HepG2 (cell line): ENCODE data around the gene BCDIN3D. TPM values are rescaled to one million over a fixed set of nuclear protein-coding genes. Genes with fewer than 3 reads are reported as not detected.

Experiments
- ATAC-seq: fragments of 200-7000 bp; cut with Tn5 transposase; 3 replicates; pipeline ENCODE4 v1.9.1; 2020; ENCODE audit warnings: mild to moderate bottlenecking, moderate library complexity
- BruUV-seq: library from RNA; stranded (reverse); fragments of 400-500 nt; replicated peaks from 2 replicates; lab custom pipeline; 2021; lab: Mats Ljungman, UMichigan
- CTCF ChIA-PET: fragments of 300-600 bp; formaldehyde crosslinking; extraction: SDS; loops from one replicate; lab custom pipeline; 2021; ENCODE audit warnings: low total read pairs, inconsistent platforms, low intra/inter-chr PET ratio; lab: Yijun Ruan, JAX
- POLR2A ChIA-PET: fragments of 350-600 bp; sonication (Branson Sonifier 250); formaldehyde crosslinking; loops from one replicate; lab custom pipeline; 2020; ENCODE audit warnings: antibody characterized with exemption, inconsistent platforms; lab: Yijun Ruan, JAX
- DNase-seq: peaks from one replicate; pipeline ENCODE4 v3.0.0-alpha.2; 2015; ENCODE audit warnings: low spot score
- FAIRE-seq: peaks from 3 replicates; lab custom pipeline; 2011; peaks lifted over from hg19 to GRCh38; lab: Jason Lieb, UNC
- H2AFZ ChIP-seq: one replicate; pipeline ENCODE4 v1.6.1; 2011; ENCODE audit warnings: low read length, inconsistent platforms
- H3K27ac ChIP-seq: fragments of 300-600 bp; 3 replicates; pipeline ENCODE4 v1.8.0; 2011; ENCODE audit warnings: mixed run types, mild to moderate bottlenecking, mixed read lengths, low read length, inconsistent platforms; ENCODE audit not compliant: insufficient read depth; ENCODE audit errors: extremely low read length
- H3K27me3 ChIP-seq, 2 experiments: fragments of 200-600 bp in 1 of 2; 2 replicates in 1 of 2; 3 replicates in 1 of 2; pipeline versions ENCODE4 v1.6.0 to v1.8.0; 2011; ENCODE audit warnings: low read length in 2 of 2, mild to moderate bottlenecking in 2 of 2, moderate library complexity in 2 of 2, inconsistent platforms in 1 of 2; ENCODE audit not compliant: insufficient read depth in 2 of 2, control insufficient read depth in 1 of 2
- H3K36me3 ChIP-seq, 2 experiments: fragments of 200-600 bp in 1 of 2; replicated peaks in 1 of 2; 2 replicates in 1 of 2; 3 replicates in 1 of 2; pipeline versions ENCODE4 v1.5.1 to v1.8.0; 2011; ENCODE audit warnings: low read length in 2 of 2, inconsistent platforms in 1 of 2; ENCODE audit not compliant: insufficient read depth in 2 of 2, control insufficient read depth in 1 of 2
- H3K4me1 ChIP-seq: 2 replicates; pipeline ENCODE4 v1.5.1; 2012; ENCODE audit warnings: low read length, inconsistent platforms; ENCODE audit not compliant: insufficient read depth
- H3K4me2 ChIP-seq: 2 replicates; pipeline ENCODE4 v1.6.0; 2011; ENCODE audit warnings: low read depth, low read length, inconsistent platforms
- H3K4me3 ChIP-seq, 3 experiments: fragments of 200-600 bp in 1 of 3; sonication (generic), shearing (Covaris generic) in 1 of 3; replicated peaks in 1 of 3; 2 replicates each; pipeline ENCODE4 v1.5.1; 2011 to 2016; ENCODE audit warnings: low read length in 3 of 3, inconsistent platforms in 2 of 3, low read depth in 2 of 3, mild to moderate bottlenecking in 2 of 3, control low read depth in 1 of 3, mixed read lengths in 1 of 3; ENCODE audit not compliant: insufficient read depth in 1 of 3
- H3K79me2 ChIP-seq: one replicate; pipeline ENCODE4 v1.6.1; 2011; ENCODE audit warnings: low read length, inconsistent platforms; ENCODE audit not compliant: insufficient read depth
- H3K9ac ChIP-seq: 2 replicates; pipeline ENCODE4 v1.6.0; 2011; ENCODE audit warnings: mild to moderate bottlenecking, low read depth, low read length, inconsistent platforms; ENCODE audit not compliant: insufficient read depth
- H3K9me3 ChIP-seq: 2 replicates; pipeline ENCODE4 v1.5.1; 2012; ENCODE audit warnings: mild to moderate bottlenecking, low read length
- H4K20me1 ChIP-seq: 2 replicates; pipeline ENCODE4 v1.6.0; 2011; ENCODE audit warnings: inconsistent platforms, mild to moderate bottlenecking, low read length, moderate library complexity; ENCODE audit not compliant: insufficient read depth
- ARHGAP35 ChIP-seq: sonication (generic); formaldehyde crosslinking; IDR thresholded peaks from 2 replicates; pipeline ENCODE4 v1.9.0; 2022; ENCODE audit warnings: mild to moderate bottlenecking, inconsistent platforms, moderate library complexity, missing genetic modification reagents, borderline replicate concordance
- GABPA ChIP-seq, 2 experiments: IDR thresholded peaks; 2 replicates each; pipeline ENCODE4 v1.6.1; 2011 to 2016; ENCODE audit warnings: low read depth in 2 of 2, low read length in 1 of 2, missing biosample characterization in 1 of 2, missing genetic modification characterization in 1 of 2
- HES4 ChIP-seq: sonication (generic); formaldehyde crosslinking; IDR thresholded peaks from 2 replicates; pipeline ENCODE4 v1.9.0; 2021; ENCODE audit warnings: mild to moderate bottlenecking, missing genetic modification reagents, borderline replicate concordance
- RXRA ChIP-seq: sonication (generic); formaldehyde crosslinking; IDR thresholded peaks from 2 replicates; pipeline ENCODE4 v1.5.1; 2020; ENCODE audit warnings: missing genetic modification reagents
- SIN3A ChIP-seq: IDR thresholded peaks from 2 replicates; pipeline ENCODE4 v1.6.1; 2011; ENCODE audit warnings: low read depth, mild to moderate bottlenecking, control low read depth, low read length, borderline replicate concordance
- SIN3B ChIP-seq: fragments of 150-350 bp; IDR thresholded peaks from 2 replicates; pipeline ENCODE4 v1.6.1; 2014; ENCODE audit warnings: low read length
- SOX6 ChIP-seq, 2 experiments: fragments of 450-650 bp in 1 of 2; sonication (generic) in 1 of 2; formaldehyde crosslinking in 1 of 2; IDR thresholded peaks; 2 replicates each; pipeline versions ENCODE4 v1.4.0 to v1.6.1; 2017 to 2020; ENCODE audit warnings: antibody characterized with exemption in 1 of 2, mild to moderate bottlenecking in 1 of 2, missing genetic modification reagents in 1 of 2
- SSRP1 ChIP-seq: IDR thresholded peaks from 2 replicates; pipeline ENCODE4 v1.6.1; 2016; ENCODE audit warnings: control low read depth
- XBP1 ChIP-seq: sonication (generic); formaldehyde crosslinking; IDR thresholded peaks from 2 replicates; pipeline ENCODE4 v1.5.0; 2020; ENCODE audit warnings: missing genetic modification reagents
- ZIK1 ChIP-seq: sonication (generic); formaldehyde crosslinking; IDR thresholded peaks from 2 replicates; pipeline ENCODE4 v1.5.0; 2020; ENCODE audit warnings: mild to moderate bottlenecking, low read depth, missing genetic modification reagents, borderline replicate concordance
- ZNF33A ChIP-seq: sonication (generic); formaldehyde crosslinking; IDR thresholded peaks from 2 replicates; pipeline ENCODE4 v1.5.1; 2020; ENCODE audit warnings: missing genetic modification reagents, mild to moderate bottlenecking, moderate library complexity, borderline replicate concordance
- ZNF362 ChIP-seq: sonication (generic); formaldehyde crosslinking; IDR thresholded peaks from 2 replicates; pipeline ENCODE4 v1.4.0; 2020; ENCODE audit warnings: missing genetic modification reagents, mild to moderate bottlenecking, borderline replicate concordance
- ZNF546 ChIP-seq: sonication (generic); formaldehyde crosslinking; conservative IDR thresholded peaks from 2 replicates; pipeline ENCODE4 v1.8.1; 2023; ENCODE audit warnings: mild to moderate bottlenecking, missing genetic modification reagents
- ZNF704 ChIP-seq: sonication (generic); formaldehyde crosslinking; IDR thresholded peaks from 2 replicates; pipeline ENCODE4 v1.8.1; 2023; ENCODE audit warnings: mild to moderate bottlenecking, inconsistent platforms, moderate library complexity, missing genetic modification reagents, borderline replicate concordance
- ZSCAN29 ChIP-seq: sonication (generic); formaldehyde crosslinking; conservative IDR thresholded peaks from 2 replicates; pipeline ENCODE4 v1.4.0; 2020; ENCODE audit warnings: mild to moderate bottlenecking, missing genetic modification reagents
- WGBS: methylation state at CpG from one replicate; pipeline ENCODE4 v1.1.6; 2017; ENCODE audit warnings: low lambda C conversion rate; 5-methylcytosine and 5-hydroxymethylcytosine counted together
- in situ Hi-C: cut with HindIII; loops from 2 replicates; pipeline ENCODE4 v1.10.0; 2017; ENCODE audit warnings: low pct_unique_long_range_greater_than_20kb; ENCODE audit not compliant: extremely low pct_ligation_motif_present
- intact Hi-C: fragments of 100-400 bp; cut with micrococcal nuclease; formaldehyde crosslinking; loops from one replicate; pipeline ENCODE4 v1.10.0; 2022; ENCODE audit not compliant: unreplicated experiment
- polyA plus RNA-seq, 8 experiments: library from polyadenylated mRNA; depleted of rRNA in 3 of 8; stranded (reverse) in 7 of 8; unstranded in 1 of 8; fragments of >200 nt; fragmentation: Illumina TruSeq in 4 of 8; extraction: Trizol in 4 of 8; gene quantifications; 2 replicates each; pipeline versions ENCODE4 v1.2.1 to v1.2.3, GENCODE V29; 2011 to 2016; ENCODE audit warnings: low read depth in 4 of 8, missing spikeins in 1 of 8, mixed read lengths in 1 of 8; ENCODE audit not compliant: insufficient read depth in 1 of 8
- total RNA-seq, 5 experiments: library from RNA; depleted of rRNA; stranded (reverse); fragments of >200 nt; fragmentation: Illumina TruSeq; extraction: Trizol; gene quantifications; 2 replicates each; pipeline ENCODE4 v1.2.3, GENCODE V29; 2016; ENCODE audit warnings: low read depth in 1 of 5
- TF ChIP-seq, protein P1 (sequence below): sonication (generic); formaldehyde crosslinking; IDR thresholded peaks from 2 replicates; pipeline ENCODE4 v1.5.0; 2020; ENCODE audit warnings: missing genetic modification reagents, mild to moderate bottlenecking, borderline replicate concordance

Gene BCDIN3D
- total and polyA plus RNA-seq, 2 of the 13 experiments (the other 11 are each of a cell fraction or from before 2014, with no cell fraction given), result 2.2 to 2.5 TPM

GRCh38 chr12:49794021-49794420 is 48.9 kb downstream of the BCDIN3D start (continued):
- TF ChIP-seq GABPA (IDR thresholded peaks at IDR 0.05; ENCODE audit: low read depth, low read length), result no peak
- TF ChIP-seq GABPA (CRISPR knock-in tag; IDR thresholded peaks at IDR 0.05; ENCODE audit: low read depth), result no peak
- no peak for TF ChIP-seq ZNF33A (CRISPR knock-in tag)
- TF ChIP-seq SOX6 (IDR thresholded peaks at IDR 0.05), result no peak
- no peak for TF ChIP-seq SOX6 (CRISPR knock-in tag; IDR thresholded peaks at IDR 0.05)

GRCh38 chr12:49793620-49794019 is 49.3 kb downstream of the BCDIN3D start:
- ATAC-seq, result no peak
- in situ Hi-C loops (loop anchor here (5.0 kb wide), 1 partner anchor 34 kb away; the partner anchor contains the start of gene NCKAP5L), intact Hi-C loops (no loop called here)
- H3K9me3 ChIP-seq, result no peaks in the 10 kb centered on the region
- FAIRE-seq, result no peak
- CTCF ChIA-PET, result no interaction called here
- H3K36me3 ChIP-seq, result peaks cover 7 to 16% of the 10 kb centered on the region in 2 experiments; a peak in 4 of 5 replicates
- no peak overlapping the region for H3K4me3 ChIP-seq
- no peak for TF ChIP-seq ZNF546 (CRISPR knock-in tag)
- TF ChIP-seq ZNF704 (CRISPR knock-in tag), result no peak
- TF ChIP-seq ZNF362 (CRISPR knock-in tag), result no peak
- no peak for TF ChIP-seq HES4 (CRISPR knock-in tag)
- TF ChIP-seq XBP1 (CRISPR knock-in tag), result no peak
- no peak for TF ChIP-seq SIN3A
- TF ChIP-seq SSRP1, result no peak
- TF ChIP-seq SIN3B, result no peak
- TF ChIP-seq RXRA (CRISPR knock-in tag), result no peak
- TF ChIP-seq ZIK1, result no peak
- no peak for TF ChIP-seq ARHGAP35 (CRISPR knock-in tag)
- no peak for TF ChIP-seq ZSCAN29 (CRISPR knock-in tag)
- TF ChIP-seq, protein P1, sequence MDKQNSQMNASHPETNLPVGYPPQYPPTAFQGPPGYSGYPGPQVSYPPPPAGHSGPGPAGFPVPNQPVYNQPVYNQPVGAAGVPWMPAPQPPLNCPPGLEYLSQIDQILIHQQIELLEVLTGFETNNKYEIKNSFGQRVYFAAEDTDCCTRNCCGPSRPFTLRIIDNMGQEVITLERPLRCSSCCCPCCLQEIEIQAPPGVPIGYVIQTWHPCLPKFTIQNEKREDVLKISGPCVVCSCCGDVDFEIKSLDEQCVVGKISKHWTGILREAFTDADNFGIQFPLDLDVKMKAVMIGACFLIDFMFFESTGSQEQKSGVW (CRISPR knock-in tag), result no peak
- DNase-seq, result no peak
- 92% methylated on average over 2 of the region's 9 CpGs for WGBS
- H3K4me1 ChIP-seq, result no peaks in the 10 kb centered on the region
- H3K27me3 ChIP-seq, result no peaks in the 10 kb centered on the region
- H3K79me2 ChIP-seq, result no peaks in the 10 kb centered on the region
- no peak overlapping the region for H2AFZ ChIP-seq
- H3K27ac ChIP-seq, result no peak overlapping the region
- BruUV-seq, result no TSS peak
- POLR2A ChIA-PET, result no interaction called here
- H3K4me2 ChIP-seq, result no peak overlapping the region
- H3K9ac ChIP-seq, result no peak overlapping the region
- H4K20me1 ChIP-seq, result no peaks in the 10 kb centered on the region
